ENCODE data around the gene SEMA4D.

Gene SEMA4D, protein sequence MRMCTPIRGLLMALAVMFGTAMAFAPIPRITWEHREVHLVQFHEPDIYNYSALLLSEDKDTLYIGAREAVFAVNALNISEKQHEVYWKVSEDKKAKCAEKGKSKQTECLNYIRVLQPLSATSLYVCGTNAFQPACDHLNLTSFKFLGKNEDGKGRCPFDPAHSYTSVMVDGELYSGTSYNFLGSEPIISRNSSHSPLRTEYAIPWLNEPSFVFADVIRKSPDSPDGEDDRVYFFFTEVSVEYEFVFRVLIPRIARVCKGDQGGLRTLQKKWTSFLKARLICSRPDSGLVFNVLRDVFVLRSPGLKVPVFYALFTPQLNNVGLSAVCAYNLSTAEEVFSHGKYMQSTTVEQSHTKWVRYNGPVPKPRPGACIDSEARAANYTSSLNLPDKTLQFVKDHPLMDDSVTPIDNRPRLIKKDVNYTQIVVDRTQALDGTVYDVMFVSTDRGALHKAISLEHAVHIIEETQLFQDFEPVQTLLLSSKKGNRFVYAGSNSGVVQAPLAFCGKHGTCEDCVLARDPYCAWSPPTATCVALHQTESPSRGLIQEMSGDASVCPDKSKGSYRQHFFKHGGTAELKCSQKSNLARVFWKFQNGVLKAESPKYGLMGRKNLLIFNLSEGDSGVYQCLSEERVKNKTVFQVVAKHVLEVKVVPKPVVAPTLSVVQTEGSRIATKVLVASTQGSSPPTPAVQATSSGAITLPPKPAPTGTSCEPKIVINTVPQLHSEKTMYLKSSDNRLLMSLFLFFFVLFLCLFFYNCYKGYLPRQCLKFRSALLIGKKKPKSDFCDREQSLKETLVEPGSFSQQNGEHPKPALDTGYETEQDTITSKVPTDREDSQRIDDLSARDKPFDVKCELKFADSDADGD

DNA sequence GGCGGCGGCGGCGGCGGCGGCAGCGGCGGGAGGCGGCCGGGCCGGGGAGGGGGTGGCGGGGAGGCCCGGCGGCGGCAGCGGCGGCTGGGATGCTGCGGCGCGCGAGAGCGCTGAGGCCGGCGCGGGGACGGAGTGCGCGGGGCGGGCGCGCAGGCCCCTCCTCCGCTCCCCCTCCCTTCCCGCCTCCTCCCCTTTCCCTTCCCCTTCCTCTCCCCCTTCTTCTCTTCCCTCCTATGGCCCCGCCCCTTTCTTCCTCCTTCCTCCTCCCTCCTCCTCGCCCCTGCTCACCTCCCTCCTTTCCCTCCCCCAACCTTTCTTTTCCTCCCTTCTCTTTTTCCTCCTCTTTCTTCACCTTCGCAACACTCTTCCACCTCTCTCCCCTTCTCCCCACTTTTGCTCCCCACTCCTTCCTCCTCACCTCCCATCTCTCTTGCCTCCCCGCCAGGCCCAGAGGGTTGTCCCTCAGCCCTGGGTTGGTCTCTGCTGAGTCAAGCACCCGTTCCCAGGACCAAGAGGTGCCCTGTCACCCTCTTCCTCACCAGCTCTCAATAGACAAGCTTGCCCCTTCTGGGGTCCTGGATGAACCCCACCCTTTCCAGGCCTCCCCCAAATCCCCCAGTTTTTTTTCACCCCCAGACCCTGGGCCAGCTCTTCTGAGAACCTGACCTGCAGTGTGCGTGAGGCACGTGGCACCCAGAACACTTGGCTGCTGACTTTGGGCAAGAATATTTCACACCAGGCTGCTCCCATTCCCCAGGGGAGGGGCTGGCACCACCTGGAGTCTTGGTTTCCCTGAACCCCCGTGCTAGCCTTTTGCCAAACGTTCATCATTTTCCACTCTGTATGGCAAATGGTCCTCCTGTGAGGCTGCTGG lies at the start of gene SEMA4D:
Gene SEMA4D (minus strand): TSS at position 136 of the 874 bp plus-strand sequence. CDS start 92,657 bp downstream, outside the sequence.
- peak; percentile 66 for DNase-seq

DNA sequence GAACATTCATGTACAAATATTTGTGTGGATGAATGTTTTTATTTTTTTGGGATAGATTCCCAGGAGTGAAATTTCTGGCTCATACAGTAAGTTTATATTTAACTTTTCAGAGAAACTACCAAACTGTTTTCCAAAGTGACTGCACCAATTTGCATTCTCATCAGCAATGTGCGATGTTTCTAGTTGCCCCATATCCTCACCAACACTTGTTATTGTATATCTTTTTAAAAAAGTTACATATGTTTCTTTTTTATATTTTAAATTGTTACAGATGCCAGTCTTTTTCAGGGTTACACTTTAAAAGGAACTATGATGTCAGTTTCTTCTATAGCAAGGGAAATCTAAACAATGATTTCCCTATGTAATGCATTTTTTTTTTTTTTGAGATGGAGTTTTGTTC lies 49.1 kb upstream of the SEMA4D start:
- no peak for DNase-seq

DNA sequence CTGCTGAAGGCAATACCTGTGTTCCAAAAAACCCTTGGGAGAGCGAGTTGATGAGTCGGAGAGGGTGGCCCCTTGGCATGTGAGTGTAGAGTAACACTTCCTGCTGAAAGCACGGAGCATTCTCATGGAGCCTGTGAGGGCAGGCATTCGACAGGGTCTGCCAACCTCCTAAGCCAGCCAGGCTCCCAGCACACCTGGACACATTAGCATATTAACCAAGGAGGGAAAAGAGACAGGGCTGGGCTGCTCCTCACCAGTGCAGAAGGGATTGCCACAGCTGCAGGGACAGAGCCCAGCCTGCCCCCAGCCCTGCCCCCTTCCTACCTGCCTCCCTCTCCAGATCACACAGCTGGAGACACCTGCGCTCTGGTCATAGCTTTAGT lies 46.4 kb upstream of the SEMA4D start:
- DNase-seq: no peak

DNA sequence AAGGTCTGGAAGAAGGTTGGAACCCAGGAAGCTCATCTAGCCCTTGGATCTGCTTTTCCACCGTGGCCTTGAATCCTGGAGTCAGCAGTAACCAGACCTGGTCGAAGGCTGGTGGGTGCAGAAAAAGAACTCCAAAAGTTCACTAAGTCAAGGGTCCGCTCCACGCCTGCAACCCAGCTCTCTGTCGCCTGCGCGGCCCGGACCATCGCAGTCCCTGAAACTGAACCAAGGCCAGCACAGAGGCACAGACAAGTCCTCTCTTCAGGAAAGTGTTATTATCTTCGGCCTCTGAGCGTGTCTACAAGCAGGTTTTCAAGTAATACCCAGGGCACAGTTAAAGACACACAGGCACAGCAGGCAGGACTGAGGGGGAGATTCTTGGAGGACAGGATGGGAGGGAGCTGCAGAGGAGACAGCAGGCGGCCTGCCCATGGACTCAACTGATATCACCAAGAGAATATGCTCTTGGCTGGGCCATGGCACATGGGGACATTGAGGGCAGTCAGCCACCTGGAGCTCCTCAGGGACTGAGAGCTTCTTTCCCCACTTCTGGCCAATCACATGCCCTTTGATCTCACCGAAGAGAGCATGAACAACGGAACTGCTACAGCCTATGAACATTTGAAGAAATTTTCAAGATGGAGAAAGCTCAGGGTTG lies 45.8 kb upstream of the SEMA4D start:
- no peak for DNase-seq

DNA sequence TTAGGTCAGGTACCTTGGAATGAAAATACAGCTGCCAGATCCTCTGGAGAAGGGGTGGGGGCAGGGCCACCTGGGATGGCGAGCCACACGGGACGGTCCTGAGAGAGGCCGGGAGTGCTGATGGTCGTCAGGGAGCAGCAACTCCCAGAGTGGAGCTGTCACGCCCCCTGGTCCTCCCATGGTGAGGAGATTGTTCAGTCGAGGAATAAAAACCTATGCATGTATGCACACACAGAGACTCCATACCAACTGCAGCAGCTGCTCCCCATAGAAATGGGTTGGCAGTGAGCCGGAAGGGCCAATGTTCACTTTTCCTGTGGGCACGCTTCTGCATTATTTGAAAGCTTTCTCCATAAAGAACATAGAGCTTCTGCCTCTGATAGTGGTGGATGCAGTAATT lies 45.2 kb upstream of the SEMA4D start:
- DNase-seq: no peak

GRCh38 chr9:89542401-89543021 lies 44.6 kb upstream of the SEMA4D start:
- no peak for DNase-seq

DNA sequence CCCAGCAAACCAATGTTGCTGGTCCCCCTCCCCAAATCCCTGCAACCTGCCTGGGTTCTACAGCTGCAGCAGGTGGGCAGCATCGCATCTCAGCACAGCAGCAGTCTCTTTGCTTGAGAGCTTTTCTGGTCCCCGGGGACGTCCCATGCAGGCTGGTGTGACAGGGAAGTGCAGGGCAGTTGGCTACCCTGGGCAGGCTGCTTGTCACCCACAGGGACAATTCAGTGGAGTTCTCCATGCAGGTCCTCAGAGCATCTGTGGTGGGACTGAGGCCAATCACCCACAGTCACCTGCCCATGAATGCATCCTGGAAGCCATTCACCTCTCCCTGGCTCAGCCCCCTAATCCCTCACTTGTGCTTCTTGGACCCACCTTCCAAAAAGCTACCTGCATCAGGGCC lies 43.9 kb upstream of the SEMA4D start:
- no peak for DNase-seq

- no peak for DNase-seq
These were observed 41.5 kb upstream of the SEMA4D start for GRCh38 chr9:89539374-89539773.

DNA sequence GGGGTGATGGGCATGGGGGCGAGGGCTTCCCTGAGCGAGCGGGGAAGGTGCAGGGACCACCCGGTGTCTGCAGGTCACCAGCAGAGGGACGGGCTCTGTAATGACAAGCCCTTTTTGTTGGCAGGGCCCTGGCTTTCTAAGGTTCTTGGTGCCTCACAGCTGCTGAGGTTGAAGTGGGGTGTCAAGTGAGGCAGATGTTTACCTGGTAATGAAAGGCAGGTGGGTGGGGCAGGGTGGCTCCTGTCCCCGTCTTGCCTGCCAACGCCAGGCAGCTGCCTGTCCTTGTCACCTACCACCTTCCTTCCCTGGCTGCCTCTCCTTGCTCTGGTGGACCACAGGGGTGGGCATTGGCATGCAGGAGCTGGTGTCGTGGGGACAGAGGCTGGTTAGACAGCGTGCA lies 41.0 kb upstream of the SEMA4D start:
- DNase-seq: no peak

- DNase-seq: no peak
These were observed 39.3 kb upstream of the SEMA4D start for GRCh38 chr9:89537166-89537565.

DNA sequence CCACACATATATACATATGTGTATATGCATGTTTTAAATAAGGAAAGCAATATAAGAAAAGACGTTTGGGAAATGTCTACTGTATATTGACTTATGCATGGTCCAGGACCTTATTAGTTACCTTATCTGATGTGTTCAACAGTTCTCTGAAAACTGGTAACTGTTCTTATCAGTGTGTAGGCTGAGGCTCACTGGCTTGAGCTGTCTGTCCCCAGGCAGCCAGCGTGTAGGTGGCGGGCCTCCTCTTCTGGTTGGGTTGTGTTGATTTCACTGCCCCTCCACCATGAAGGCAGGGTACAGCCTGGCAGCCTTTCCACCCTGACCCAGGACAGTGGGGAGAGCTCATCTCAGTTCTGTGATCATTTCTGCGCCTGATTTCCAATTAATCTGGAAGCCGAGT lies 38.7 kb upstream of the SEMA4D start:
- DNase-seq: peak; percentile 81

DNA sequence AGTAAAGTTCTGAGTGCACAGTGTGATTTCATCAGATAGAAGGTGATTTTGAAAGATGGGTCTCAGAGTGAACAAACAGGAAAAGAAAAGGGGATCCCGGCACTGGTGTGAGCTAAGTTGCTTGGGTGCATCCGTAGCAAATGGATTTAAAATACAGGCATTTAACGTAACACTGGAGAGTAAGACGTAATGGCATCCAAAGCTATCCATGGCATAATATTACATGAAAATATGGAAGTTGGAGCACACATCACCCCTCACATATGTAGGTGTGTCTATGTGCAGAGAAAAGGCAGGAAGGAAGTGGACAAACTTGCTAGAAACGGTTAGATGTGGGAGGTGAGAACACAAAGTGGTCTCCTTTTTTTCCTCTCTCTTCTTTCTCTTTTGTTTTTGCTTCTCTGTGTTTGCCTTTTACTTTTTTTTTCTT lies 38.2 kb upstream of the SEMA4D start:
- peak; percentile 81 for DNase-seq

- no peak for DNase-seq
These were observed 37.5 kb upstream of the SEMA4D start for GRCh38 chr9:89535461-89535860.

- no peak for DNase-seq
These were observed 36.8 kb upstream of the SEMA4D start for GRCh38 chr9:89534515-89535287.

GRCh38 chr9:89533411-89534095 lies 35.6 kb upstream of the SEMA4D start:
- no peak for DNase-seq

DNA sequence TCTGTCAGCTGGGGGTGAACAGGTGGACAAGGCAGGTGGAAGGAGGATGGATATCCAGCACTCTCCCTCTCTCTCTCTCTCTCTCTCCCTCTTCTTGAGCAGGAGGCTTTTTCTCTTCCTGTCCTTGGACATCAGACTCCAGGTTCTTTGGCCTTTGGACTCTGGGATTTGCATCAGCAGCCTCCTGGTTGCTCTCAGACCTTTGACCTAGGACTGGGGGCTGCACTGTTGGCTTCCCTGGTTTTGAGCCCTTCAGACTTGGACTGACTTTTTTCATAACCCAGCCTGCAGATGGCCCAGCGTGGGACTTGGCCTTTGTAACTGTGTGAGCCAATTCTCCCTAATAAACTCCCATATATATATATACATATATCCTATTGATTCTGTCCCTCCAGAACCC lies 35.0 kb upstream of the SEMA4D start:
- DNase-seq: no peak

GRCh38 chr9:89532478-89532877 lies 34.6 kb upstream of the SEMA4D start:
- no peak for DNase-seq

DNA sequence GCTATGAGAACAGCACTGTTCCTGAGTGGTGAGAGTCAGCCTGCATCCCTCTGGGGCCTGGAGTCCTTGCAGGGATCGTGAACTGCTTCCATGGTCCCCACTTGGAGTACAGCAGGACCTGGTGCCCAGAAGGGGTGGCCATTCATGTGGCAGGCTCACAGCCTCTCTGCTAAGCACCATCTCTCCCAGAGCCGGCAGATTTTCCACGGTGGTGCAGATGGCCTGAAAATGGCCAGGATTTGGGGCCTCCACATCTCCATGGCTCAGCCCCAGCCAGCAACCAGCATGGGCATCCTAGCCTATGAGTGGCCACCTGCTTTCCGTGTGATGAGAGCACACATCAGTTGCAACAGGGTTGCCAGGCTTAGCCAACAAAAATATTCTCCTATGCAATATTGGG lies 33.9 kb upstream of the SEMA4D start:
- DNase-seq: no peak

DNA sequence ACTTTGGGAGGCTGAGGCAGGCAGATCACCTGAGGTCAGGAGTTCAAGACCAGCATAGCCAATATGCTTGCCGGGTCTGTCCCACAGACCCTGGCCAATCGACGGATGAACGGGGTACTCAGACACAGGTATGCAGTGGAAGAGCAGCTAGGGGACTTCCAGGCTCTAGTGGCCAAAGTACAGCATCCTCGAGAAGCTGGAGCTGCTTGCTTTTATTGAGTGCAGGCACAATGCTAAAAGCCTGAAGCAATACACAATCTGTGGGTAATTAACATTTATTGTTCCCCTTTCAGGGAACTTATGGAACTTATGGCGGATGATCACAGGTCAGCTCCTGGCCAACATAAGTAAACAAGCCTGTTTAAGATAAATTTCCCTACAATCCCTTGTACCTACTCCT lies 32.8 kb upstream of the SEMA4D start:
- peak; percentile 27 for DNase-seq

DNA sequence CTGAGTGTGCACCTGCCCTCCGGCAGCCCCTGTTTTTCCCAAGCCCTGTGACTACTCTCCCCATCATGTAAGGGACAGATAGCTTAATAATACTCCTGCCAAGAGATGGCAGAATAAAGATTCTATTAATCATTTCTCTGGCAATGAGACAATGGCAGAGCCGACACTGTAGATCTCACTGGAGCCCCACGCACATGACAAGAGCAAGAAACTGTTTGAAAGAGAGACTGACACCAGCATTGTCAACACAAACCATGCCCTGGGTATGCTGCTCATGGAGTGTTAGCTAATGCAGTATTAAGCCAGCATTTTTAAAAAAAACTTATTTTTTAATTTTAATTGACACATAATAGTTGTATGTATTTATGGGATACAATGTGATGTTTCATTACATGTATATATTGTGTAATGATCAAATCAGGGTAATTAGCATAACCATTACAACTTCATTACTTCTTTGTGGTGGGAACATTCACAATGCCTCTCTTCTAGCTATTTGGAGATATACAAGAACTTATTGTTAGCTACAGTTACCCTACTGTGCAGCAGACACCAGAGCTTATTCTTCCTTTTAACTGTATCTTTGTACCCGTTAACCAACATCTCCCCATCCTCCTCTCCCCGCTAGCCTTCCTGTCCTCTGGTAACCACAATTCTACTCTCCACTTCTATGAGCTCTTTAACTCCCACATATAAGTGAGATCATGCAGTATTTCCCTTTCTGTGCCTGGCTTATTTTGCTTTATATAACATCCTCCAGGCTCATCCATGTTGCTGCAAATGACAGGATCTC lies 31.5 kb upstream of the SEMA4D start:
- DNase-seq: peak; percentile 72

Data from GF-D8 (cell line).